Stomach smooth muscle (tissue), 2 donors: ENCODE results near the gene MYH11.
"Not testable (repeated sequence)": the region's sequence is repeated elsewhere in the genome, so short reads cannot be mapped to it uniquely, and the experiment has no call there.

Experiments
- H3K27ac ChIP-seq: one replicate; pipeline ENCODE4 v1.7.0; 2013; ENCODE audit warnings: mild to moderate bottlenecking, low read length, inconsistent platforms
- H3K27me3 ChIP-seq, 2 donors: one replicate each; pipeline ENCODE4 v1.7.0; 2013; ENCODE audit warnings: low read length in 2 of 2; ENCODE audit not compliant: insufficient read depth in 2 of 2, control insufficient read depth in 1 of 2
- H3K36me3 ChIP-seq, 2 donors: one replicate each; pipeline ENCODE4 v1.7.0; 2013; ENCODE audit warnings: low read length in 2 of 2; ENCODE audit not compliant: control insufficient read depth in 2 of 2, insufficient read depth in 2 of 2
- H3K4me1 ChIP-seq: one replicate; pipeline ENCODE4 v1.7.0; 2013; ENCODE audit warnings: low read length; ENCODE audit not compliant: control insufficient read depth, insufficient read depth
- H3K4me3 ChIP-seq, 2 donors: one replicate each; pipeline ENCODE4 v1.7.0; 2013; ENCODE audit warnings: low read length in 2 of 2
- H3K9ac ChIP-seq, 2 donors: one replicate each; pipeline ENCODE4 v1.7.0; 2013; ENCODE audit warnings: low read length in 2 of 2, mild to moderate bottlenecking in 1 of 2
- H3K9me3 ChIP-seq, 2 donors: one replicate each; pipeline ENCODE4 v1.7.0; 2013; ENCODE audit warnings: low read length in 2 of 2; ENCODE audit not compliant: control insufficient read depth in 2 of 2
- donor health status: healthy.
- donor health status: Pancreatic carcinoma.

The MYH11 gene

GRCh38 chr16:15741207-15741871 lies 115.5 kb downstream of the MYH11 start:
- H3K9me3 ChIP-seq: no peaks in the 10 kb centered on the region
- H3K9ac ChIP-seq: no peak overlapping the region
- peak overlapping the region; percentile 49 for H3K27ac ChIP-seq
- H3K27me3 ChIP-seq: no peaks in the 10 kb centered on the region
- H3K36me3 ChIP-seq: peaks cover 76 to 81% of the 10 kb centered on the region in 2 donors
- H3K4me1 ChIP-seq: peaks cover 24% of the 10 kb centered on the region
- no peak overlapping the region for H3K4me3 ChIP-seq

DNA sequence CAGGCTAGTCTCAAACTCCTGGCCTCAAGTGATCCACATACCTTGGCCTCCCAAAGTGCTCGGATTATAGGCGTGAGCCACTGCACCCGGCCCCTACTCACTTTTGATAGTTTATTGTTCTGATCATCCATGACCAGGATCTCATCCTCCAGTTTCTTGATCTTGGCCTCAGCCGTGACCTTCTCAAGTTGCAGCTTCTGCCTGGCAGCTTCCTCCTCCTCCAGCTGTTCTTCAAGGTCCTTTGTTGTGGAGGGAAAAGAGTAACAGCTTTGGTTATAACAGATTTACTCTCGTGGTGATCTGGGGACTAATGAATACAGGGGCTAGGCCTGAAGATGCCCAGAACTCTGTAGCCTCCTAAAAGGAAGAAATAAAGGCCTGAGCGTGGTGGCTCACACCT lies 116.9 kb downstream of the MYH11 start:
- Histone ChIP-seq H3K36me3 (peaks cover 80 to 85% of the 10 kb centered on the region in 2 donors), H3K4me3 (no peak overlapping the region), H3K27me3 (no peaks in the 10 kb centered on the region), H3K4me1 (peaks cover 25% of the 10 kb centered on the region), H3K9ac (no peak overlapping the region), H3K27ac (peak overlapping the region; percentile 53), H3K9me3 (no peaks in the 10 kb centered on the region)

GRCh38 chr16:15739464-15739863 lies 117.4 kb downstream of the MYH11 start:
- H3K36me3 ChIP-seq: peaks cover 77 to 85% of the 10 kb centered on the region in 2 donors
- no peak overlapping the region for H3K9ac ChIP-seq
- H3K4me1 ChIP-seq: peaks cover 24% of the 10 kb centered on the region
- peak overlapping the region; percentile 53 for H3K27ac ChIP-seq
- no peaks in the 10 kb centered on the region for H3K9me3 ChIP-seq
- no peak overlapping the region for H3K4me3 ChIP-seq
- no peaks in the 10 kb centered on the region for H3K27me3 ChIP-seq

DNA sequence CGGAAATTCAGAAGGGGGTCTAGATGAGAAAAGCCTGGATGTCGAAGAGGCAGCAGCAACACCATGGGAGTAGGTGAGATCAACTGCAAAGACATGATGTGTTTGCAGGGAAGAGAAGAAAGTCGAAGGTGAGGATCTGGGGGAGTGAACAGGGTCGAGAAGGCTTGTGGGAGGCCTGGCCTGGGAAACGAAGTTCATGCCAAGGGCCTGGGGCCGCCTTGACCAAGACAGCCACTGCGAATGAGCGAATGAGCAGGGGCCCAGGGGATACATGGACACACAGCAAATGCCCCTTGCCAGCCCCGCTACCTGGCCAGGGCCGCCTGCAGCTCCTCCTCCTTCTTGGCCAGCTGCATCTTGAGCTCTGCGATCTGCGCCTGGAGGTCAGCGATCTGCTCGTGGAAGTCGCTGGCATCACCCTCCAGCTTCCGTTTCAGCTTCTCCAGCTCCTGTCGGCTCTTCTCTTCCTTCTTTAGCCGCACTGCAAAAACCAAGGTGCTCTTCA lies 119.6 kb downstream of the MYH11 start:
- Histone ChIP-seq H3K36me3 (peaks cover 81 to 86% of the 10 kb centered on the region in 2 donors), H3K4me1 (peaks cover 36% of the 10 kb centered on the region), H3K4me3 (no peak overlapping the region), H3K27me3 (no peaks in the 10 kb centered on the region), H3K27ac (peak overlapping the region; percentile 41), H3K9ac (no peak overlapping the region), H3K9me3 (no peaks in the 10 kb centered on the region)

- H3K36me3 ChIP-seq: peaks cover 80 to 81% of the 10 kb centered on the region in 2 donors
- H3K27me3 ChIP-seq: no peaks in the 10 kb centered on the region
- H3K9ac ChIP-seq: no peak overlapping the region
- H3K27ac ChIP-seq: peak overlapping the region; percentile 41
- H3K9me3 ChIP-seq: no peaks in the 10 kb centered on the region
- H3K4me3 ChIP-seq: no peak overlapping the region
- H3K4me1 ChIP-seq: peaks cover 32% of the 10 kb centered on the region
Observed at GRCh38 chr16:15736529-15736928, 120.3 kb downstream of the MYH11 start.

DNA sequence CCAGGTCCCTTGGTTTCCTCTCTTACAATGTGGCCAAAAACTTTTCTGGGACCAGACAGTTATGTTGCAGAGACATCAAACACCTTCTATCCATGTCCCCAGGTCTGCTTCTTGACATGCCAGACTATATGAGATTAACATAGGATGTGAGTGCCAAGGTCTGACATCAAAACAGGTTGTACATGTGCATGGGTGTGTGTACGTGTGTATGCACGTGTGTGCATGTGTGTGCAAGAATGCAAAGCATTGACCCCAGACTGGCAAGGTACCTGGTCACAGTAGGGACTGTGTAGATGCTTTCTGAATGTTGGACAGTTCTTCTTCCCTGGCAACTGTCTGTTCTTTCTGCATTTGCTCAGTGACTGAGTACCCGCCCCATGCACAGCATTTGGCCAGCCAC lies 121.2 kb downstream of the MYH11 start:
- Histone ChIP-seq H3K9ac (no peak overlapping the region), H3K27ac (peak overlapping the region; percentile 31), H3K27me3 (no peaks in the 10 kb centered on the region), H3K9me3 (no peaks in the 10 kb centered on the region), H3K36me3 (peaks cover 79 to 81% of the 10 kb centered on the region in 2 donors), H3K4me3 (no peak overlapping the region), H3K4me1 (peaks cover 26% of the 10 kb centered on the region)

- Histone ChIP-seq H3K36me3 (peaks cover 73 to 74% of the 10 kb centered on the region in 2 donors), H3K27ac (peak overlapping the region; percentile 75), H3K9ac (peak overlapping the region in 1 of 2 donors; percentile 21), H3K9me3 (no peaks in the 10 kb centered on the region), H3K4me3 (no peak overlapping the region), H3K27me3 (no peaks in the 10 kb centered on the region), H3K4me1 (peaks cover 39% of the 10 kb centered on the region)
Observed at GRCh38 chr16:15732416-15732815, 124.4 kb downstream of the MYH11 start.

GRCh38 chr16:15729152-15729551 lies 127.7 kb downstream of the MYH11 start:
- no peaks in the 10 kb centered on the region for H3K27me3 ChIP-seq
- no peaks in the 10 kb centered on the region for H3K9me3 ChIP-seq
- H3K36me3 ChIP-seq: peaks cover 71 to 77% of the 10 kb centered on the region in 2 donors
- H3K4me1 ChIP-seq: peaks cover 41% of the 10 kb centered on the region
- H3K9ac ChIP-seq: no peak overlapping the region
- no peak overlapping the region for H3K4me3 ChIP-seq
- H3K27ac ChIP-seq: peak overlapping the region; percentile 37

- not testable (repeated sequence) for H3K9me3 ChIP-seq, H3K4me3 ChIP-seq, H3K9ac ChIP-seq, H3K27me3 ChIP-seq
- peak overlapping the region; percentile 60 for H3K27ac ChIP-seq
- H3K4me1 ChIP-seq: peaks cover 34% of the 10 kb centered on the region
- H3K36me3 ChIP-seq: peaks cover 73 to 76% of the 10 kb centered on the region in 2 donors
Observed at GRCh38 chr16:15727697-15728096, 129.1 kb downstream of the MYH11 start.

DNA sequence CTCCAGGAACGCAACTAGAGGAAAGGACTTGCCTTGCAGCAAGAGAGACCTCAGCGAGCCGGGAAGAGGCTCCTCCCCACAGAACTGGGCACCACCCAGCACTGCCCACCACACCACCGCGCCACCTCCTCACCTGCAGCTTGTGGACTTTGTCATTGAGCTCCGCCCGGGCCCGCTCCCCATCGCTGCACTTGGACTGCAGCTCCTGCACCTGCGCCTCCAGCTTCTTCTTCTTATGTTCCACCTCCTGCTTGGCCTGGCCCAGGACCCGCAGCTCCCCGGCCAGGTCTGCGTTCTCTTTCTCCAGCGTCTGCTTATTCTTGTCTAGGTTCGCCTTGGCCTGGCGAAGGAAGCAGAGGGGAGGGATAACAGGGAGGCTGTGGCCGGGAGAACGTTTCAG lies 130.1 kb downstream of the MYH11 start:
- H3K27ac ChIP-seq: peak overlapping the region; percentile 60
- H3K36me3 ChIP-seq: peaks cover 76 to 81% of the 10 kb centered on the region in 2 donors
- H3K4me3 ChIP-seq: no peak overlapping the region
- no peaks in the 10 kb centered on the region for H3K27me3 ChIP-seq
- peaks cover 29% of the 10 kb centered on the region for H3K4me1 ChIP-seq
- no peak overlapping the region for H3K9ac ChIP-seq
- no peaks in the 10 kb centered on the region for H3K9me3 ChIP-seq

DNA sequence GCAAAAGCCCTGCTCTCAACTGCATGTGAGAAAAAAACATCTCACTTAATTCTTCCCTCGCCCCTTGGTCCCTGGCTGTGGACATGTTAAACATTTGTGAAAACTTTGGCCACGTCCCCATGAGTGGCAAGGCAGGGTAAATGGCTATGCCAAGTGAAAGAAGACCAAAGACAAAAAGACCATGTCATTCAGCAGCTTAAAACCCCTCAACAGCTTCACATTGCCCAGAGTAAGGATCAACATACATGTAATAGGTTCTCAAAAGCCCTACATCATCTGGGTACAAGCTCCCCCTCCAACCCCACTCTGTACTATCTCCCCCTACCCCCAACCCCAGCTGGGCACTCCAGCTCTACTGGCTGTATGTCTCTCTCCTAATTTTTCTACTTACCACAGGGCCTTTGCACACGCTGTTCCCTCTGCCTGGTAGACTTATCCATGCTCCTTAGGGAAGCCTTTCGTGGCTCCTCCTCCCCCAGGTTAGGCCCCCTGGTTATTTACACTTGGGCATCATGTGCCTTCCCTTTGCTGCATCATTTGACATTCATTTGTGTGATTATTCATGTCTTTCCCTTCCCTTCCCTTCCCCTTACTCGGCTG lies 131.1 kb downstream of the MYH11 start:
- H3K27me3 ChIP-seq: no peaks in the 10 kb centered on the region
- peaks cover 36% of the 10 kb centered on the region for H3K4me1 ChIP-seq
- no peak overlapping the region for H3K4me3 ChIP-seq
- peak overlapping the region; percentile 64 for H3K27ac ChIP-seq
- H3K9me3 ChIP-seq: no peaks in the 10 kb centered on the region
- H3K36me3 ChIP-seq: peaks cover 77 to 81% of the 10 kb centered on the region in 2 donors
- H3K9ac ChIP-seq: no peak overlapping the region
